ENCODE results near the gene S100A12. TPM values are rescaled to one million over a fixed set of nuclear protein-coding genes. Genes with fewer than 3 reads are reported as not detected.

The S100A12 gene
- not detected in 5 replicates for total RNA-seq (2022; extraction: Qiagen RNA extraction)

DNA sequence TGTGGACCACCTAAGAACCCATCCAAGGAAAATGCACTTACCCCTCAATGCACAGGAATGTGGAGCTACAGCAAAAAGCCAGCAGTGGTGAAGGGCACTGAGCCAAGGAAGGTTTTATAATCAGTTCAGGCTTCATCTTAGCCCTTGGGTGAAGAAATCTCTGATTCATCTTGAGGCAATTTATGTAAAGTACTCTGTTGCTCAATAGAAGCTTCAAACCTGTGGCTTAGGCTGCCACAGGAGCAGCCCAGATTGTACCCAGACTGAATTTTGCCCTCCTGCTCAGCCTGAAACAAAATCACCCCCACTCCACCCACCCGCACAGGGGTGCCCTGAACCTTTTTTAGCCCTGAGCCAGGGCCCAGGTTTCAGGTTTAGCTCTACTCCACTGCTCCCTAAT is at the start of gene S100A12:
S100A12 (minus strand) TSS at position 111 of the 400 bp plus-strand sequence. CDS start 1,029 bp downstream, outside the sequence.

DNA sequence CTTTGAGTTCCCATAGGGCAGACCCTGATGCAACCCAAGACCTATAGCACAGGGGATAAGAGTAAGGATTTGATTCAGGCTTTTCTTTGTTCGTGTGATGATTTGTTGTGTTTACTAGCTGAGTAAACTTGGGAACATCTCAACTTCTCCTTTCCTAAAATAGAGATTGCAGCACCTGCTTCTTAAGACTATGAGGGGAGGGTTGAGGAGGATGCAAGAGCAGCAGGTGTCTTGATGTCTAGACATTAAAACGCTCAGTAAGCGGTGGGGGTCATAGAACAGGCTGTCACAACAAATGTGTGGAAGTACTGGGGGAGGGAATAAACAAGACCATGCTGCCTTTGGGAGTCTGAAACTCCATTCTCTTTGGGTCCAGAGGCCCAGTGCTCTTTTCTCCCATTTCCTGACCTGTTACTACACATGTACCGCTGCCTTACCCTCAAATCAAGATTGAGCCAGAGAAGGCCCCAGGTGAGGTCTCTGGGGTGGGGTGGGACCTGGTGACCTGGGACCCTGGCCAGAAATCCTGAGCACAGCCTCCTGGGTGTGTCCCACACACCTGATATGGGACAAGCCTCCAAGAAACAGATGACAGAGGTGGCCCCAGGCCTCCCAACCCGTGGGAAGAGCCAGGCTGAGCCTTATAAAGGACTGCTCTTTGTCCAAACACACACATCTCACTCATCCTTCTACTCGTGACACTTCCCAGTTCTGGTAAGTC is 40.6 kb upstream of the S100A12 start, which contains the start of gene S100A7A:
S100A7A (plus strand) TSS at position 671 of the 721 bp plus-strand sequence. CDS start 1,563 bp downstream, outside the sequence.

DNA sequence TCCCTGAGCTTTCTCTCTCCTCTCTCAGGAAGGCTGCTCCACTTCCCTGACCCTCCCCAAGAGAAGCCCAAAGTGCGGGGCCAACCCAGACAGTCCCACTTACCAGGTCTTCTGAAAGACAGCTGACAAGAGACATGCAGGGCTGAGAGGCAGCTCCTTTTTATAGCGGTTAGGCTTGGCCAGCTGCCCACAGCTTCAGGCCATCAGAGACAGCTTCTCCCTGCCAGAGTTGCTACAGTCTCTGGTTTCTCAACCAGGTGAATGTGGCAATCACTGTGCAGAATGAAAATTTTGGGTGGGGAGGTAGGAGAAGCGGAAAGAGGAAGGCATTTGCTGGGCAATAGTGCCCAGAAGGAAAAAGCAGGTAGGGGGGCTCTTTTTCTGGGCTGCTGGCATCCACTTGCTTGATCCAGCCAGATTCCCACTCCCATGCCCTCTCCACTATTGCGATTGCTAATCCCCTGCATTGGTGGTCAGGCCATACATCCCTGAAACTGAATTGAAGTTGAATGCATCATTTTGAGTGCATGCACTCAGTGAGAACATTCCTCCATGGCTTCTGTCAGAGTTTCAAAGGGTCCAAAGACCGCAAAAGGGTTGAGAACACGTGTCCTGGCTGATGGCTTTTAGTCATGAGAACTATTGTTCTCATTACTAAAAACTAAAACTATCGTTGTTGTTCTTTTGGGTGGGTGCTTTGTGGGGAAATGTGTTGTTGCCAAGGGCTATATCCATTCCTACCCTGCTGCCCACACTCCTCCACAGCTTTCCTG is 15.7 kb upstream of the S100A12 start, which contains the start of gene S100A8:
S100A8 (minus strand) TSS at position 136 of the 773 bp plus-strand sequence. CDS start 538 bp downstream, outside the sequence.

DNA sequence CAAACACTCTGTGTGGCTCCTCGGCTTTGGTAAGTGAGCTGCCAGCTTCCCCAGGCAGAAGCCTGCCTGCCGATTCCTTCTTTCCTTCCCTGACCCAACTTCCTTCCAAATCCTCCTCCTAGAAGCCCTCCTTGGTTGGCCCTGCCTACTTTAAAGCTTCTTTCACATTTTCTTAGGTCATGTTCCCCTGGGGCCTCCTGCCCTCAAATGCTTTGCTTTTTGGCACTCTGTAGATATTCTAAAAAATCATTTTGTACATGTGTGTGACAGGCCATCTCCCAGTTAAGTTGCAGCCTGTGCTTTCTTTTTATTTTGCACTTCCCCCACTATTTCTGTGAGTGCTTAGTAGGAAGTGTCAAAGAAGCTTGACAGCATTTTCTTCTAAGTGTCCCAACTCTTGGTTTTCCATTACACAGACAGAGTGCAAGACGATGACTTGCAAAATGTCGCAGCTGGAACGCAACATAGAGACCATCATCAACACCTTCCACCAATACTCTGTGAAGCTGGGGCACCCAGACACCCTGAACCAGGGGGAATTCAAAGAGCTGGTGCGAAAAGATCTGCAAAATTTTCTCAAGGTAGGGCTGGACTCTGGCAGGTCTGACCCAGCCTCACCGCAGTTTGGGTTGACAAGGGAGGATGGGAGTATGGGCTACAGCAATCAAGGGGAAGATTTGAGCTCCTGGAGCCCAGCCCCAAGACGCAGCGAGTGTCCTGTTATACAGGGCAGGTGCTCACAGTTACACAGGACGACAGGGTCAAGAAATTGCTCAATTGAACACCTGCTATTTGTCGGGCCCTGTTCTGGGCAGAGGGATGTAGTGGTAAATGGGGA is 17.3 kb downstream of the S100A12 start, which contains the start of gene S100A9:
S100A9 (plus strand) TSS at position 2 of the 838 bp plus-strand sequence; CDS start at position 432, 430 bp downstream.

DNA sequence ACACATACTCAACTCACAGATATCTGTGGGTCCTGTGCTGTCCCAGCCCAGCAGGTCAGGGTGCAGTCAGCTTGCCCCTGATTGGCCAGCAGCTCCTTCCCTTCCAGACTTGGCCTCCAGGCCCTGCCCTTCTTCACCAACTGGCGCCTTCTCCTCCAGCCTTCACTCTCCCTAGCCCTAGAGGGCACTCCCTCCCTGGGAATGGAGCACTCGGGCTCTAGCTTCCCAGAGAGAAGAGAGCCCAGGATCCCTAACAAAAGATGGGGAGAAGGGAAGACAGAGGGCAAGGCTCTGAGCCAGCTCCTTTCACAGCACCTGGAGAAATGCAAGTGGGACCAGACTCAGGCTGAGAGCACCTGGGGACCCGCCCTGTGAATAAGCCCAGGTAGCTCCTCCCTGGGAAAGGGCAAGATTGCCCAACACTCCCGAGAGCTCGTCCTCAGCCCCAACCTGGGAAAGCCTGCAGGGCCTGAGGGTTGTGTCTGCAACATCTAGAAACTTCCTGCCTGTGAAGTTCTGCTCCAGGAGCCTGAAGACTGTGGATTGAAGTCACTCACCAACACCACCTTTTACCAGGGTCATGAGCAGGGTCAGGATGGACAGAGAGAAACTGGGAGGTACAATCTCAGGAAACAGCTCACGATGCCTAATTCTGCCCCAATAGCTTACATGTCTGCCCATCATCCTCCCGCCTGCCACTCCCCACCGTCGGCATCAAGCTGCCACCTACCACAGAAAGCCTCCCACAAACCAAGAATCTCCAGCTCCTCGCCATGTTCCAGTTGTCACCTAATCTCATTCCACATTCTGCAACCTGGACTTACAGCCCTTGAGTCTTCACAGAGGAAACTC is 26.7 kb downstream of the S100A12 start, which contains the start of gene PGLYRP4:
PGLYRP4 (minus strand) TSS at position 331 of the 852 bp plus-strand sequence. CDS start 909 bp downstream, outside the sequence.

Other genes starting within 250 kb of the S100A12 start
- gene SPRR2G, start 224.7 kb downstream of the S100A12 start, total RNA-seq (2022; extraction: Qiagen RNA extraction) = not detected in 5 replicates
- gene LELP1, start 172.2 kb downstream of the S100A12 start, total RNA-seq (2022; extraction: Qiagen RNA extraction) = not detected in 5 replicates
- gene PRR9, start 158.0 kb downstream of the S100A12 start, total RNA-seq (2022; extraction: Qiagen RNA extraction) = 0.10 TPM in 1 of 5 replicates, not detected in the others
- not detected in 5 replicates for gene LORICRIN, start 115.9 kb downstream of the S100A12 start, total RNA-seq (2022; extraction: Qiagen RNA extraction)
- not detected in 5 replicates for gene PGLYRP3, start 62.7 kb downstream of the S100A12 start, total RNA-seq (2022; extraction: Qiagen RNA extraction)
- not detected in 5 replicates for gene PGLYRP4, start 26.8 kb downstream of the S100A12 start, total RNA-seq (2022; extraction: Qiagen RNA extraction)
- gene S100A9, start 17.8 kb downstream of the S100A12 start, total RNA-seq (2022; extraction: Qiagen RNA extraction) = 0.49 to 0.92 TPM (median 0.54 TPM) in 5 replicates
- gene S100A8, start 15.5 kb upstream of the S100A12 start, total RNA-seq (2022; extraction: Qiagen RNA extraction) = not detected in 5 replicates
- gene S100A7A, start 40.9 kb upstream of the S100A12 start, total RNA-seq (2022; extraction: Qiagen RNA extraction) = not detected in 5 replicates
- gene S100A7, start 85.0 kb upstream of the S100A12 start, total RNA-seq (2022; extraction: Qiagen RNA extraction) = not detected in 5 replicates
- 2,947 to 3,960 TPM (median 3,059 TPM) in 5 replicates for gene S100A6, start 160.4 kb upstream of the S100A12 start, total RNA-seq (2022; extraction: Qiagen RNA extraction)
- 0.50 to 1.9 TPM (median 0.75 TPM) in 5 replicates for gene S100A5, start 165.3 kb upstream of the S100A12 start, total RNA-seq (2022; extraction: Qiagen RNA extraction)
- gene S100A4, start 170.2 kb upstream of the S100A12 start, total RNA-seq (2022; extraction: Qiagen RNA extraction) = 1,278 to 1,937 TPM (median 1,356 TPM) in 5 replicates
- gene S100A3, start 173.6 kb upstream of the S100A12 start, total RNA-seq (2022; extraction: Qiagen RNA extraction) = 120 to 134 TPM (median 130 TPM) in 5 replicates
- 22.8 to 28.7 TPM (median 26.8 TPM) in 5 replicates for gene S100A2, start 190.2 kb upstream of the S100A12 start, total RNA-seq (2022; extraction: Qiagen RNA extraction)
- gene S100A16, start 237.5 kb upstream of the S100A12 start, total RNA-seq (2022; extraction: Qiagen RNA extraction) = 467 to 520 TPM (median 496 TPM) in 5 replicates
- gene S100A14, start 240.7 kb upstream of the S100A12 start, total RNA-seq (2022; extraction: Qiagen RNA extraction) = 0.21 to 0.50 TPM (median 0.35 TPM) in 5 replicates